Measurements from ENCODE around the gene CACNA2D4.

DNA sequence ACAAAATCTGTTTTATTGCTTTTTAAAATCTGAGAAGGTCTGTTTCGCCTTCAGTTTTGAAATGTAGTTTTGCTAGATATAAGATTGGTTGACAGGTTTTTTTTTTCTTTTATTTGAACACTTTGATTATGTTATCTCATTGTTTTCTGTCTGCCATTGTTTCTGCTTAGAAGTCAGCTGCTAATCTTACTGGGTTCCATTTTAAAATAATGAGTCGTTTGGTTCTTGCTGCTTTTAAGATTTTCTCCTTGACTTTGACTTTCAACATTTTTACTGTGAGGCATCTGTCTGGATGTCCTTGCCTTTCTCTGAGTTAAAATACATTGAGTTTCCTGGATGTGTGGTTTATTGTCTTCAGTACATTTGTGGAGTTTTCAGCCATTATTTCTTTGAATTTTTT, 170.8 kb downstream of the CACNA2D4 start:
- TF ChIP-seq SPI1 (IDR thresholded peaks at IDR 0.05; ENCODE audit: low read depth, low read length) (no peak), POLR2A (IDR thresholded peaks at IDR 0.05; ENCODE audit: low read depth, low read length) (no peak), POLR2AphosphoS5 (IDR thresholded peaks at IDR 0.05; ENCODE audit: low read depth, low read length) (no peak), POU2F2 (IDR thresholded peaks at IDR 0.05; ENCODE audit: low read depth, low read length) (no peak), TAF1 (IDR thresholded peaks at IDR 0.05; ENCODE audit: low read depth, low read length) (no peak), PAX5 (IDR thresholded peaks at IDR 0.05; ENCODE audit: insufficient read depth, low read length, severe bottlenecking) (no peak)

All from GM12891 (cell line).